K562 (cell line): ENCODE results near the gene ZNF629. TPM values are rescaled to one million over a fixed set of nuclear protein-coding genes. Genes with fewer than 3 reads are reported as not detected.

Experiments used
- ATAC-seq: fragments of 200-7000 bp; cut with Tn5 transposase; 3 replicates; pipeline ENCODE4 v1.9.1; 2020; ENCODE audit warnings: moderate library complexity
- BruUV-seq: library from RNA; stranded (reverse); fragments of 400-500 nt; replicated peaks from 2 replicates; lab custom pipeline; 2021; lab: Mats Ljungman, UMichigan
- CTCF ChIA-PET: fragments of 300-600 bp; formaldehyde crosslinking; extraction: SDS; loops from one replicate; lab custom pipeline; 2021; ENCODE audit warnings: low intra/inter-chr PET ratio; lab: Yijun Ruan, JAX
- POLR2A ChIA-PET: fragments of 300-600, 350-650 bp; sonication (Branson Sonifier 250); formaldehyde crosslinking; extraction: SDS; loops from one replicate; lab custom pipeline; 2021; ENCODE audit warnings: antibody characterized with exemption, inconsistent platforms; lab: Yijun Ruan, JAX
- DNase-seq, 4 experiments: peaks; one replicate each; pipeline versions ENCODE4 v3.0.0 to v3.0.0-alpha.2; 2011 to 2018; ENCODE audit warnings: low spot score in 3 of 4, mixed read lengths in 3 of 4; ENCODE audit errors: extremely low read depth in 1 of 4
- FAIRE-seq: peaks from 2 replicates; lab custom pipeline; 2011; peaks lifted over from hg19 to GRCh38; lab: Jason Lieb, UNC
- H2AFZ ChIP-seq: 2 replicates; pipeline ENCODE4 v1.6.0; 2011; ENCODE audit warnings: low read depth, low read length, control low read depth, inconsistent platforms
- H3K27ac ChIP-seq: fragments of 200-600 bp; 3 replicates; pipeline ENCODE4 v1.8.0; 2011; ENCODE audit warnings: low read depth, mild to moderate bottlenecking, control low read depth, inconsistent platforms, low read length, moderate library complexity, mixed read lengths; ENCODE audit errors: extremely low read depth
- H3K27me3 ChIP-seq, 2 experiments: fragments of 300-600 bp in 1 of 2; 2 replicates in 1 of 2; 3 replicates in 1 of 2; pipeline versions ENCODE4 v1.6.0 to v1.8.0; 2011; ENCODE audit warnings: inconsistent platforms in 2 of 2, low read length in 2 of 2, mild to moderate bottlenecking in 1 of 2, mixed read lengths in 1 of 2, moderate library complexity in 1 of 2; ENCODE audit not compliant: control insufficient read depth in 2 of 2, insufficient read depth in 2 of 2
- H3K36me3 ChIP-seq: fragments of 300-600 bp; 3 replicates; pipeline ENCODE4 v1.8.0; 2011; ENCODE audit warnings: mild to moderate bottlenecking, low read length, inconsistent platforms; ENCODE audit not compliant: control insufficient read depth, insufficient read depth
- H3K4me1 ChIP-seq, 2 experiments: fragments of 200-600 bp in 1 of 2; replicated peaks in 1 of 2; 2 replicates in 1 of 2; 3 replicates in 1 of 2; pipeline versions ENCODE4 v1.5.1 to v1.8.0; 2011; ENCODE audit warnings: inconsistent platforms in 2 of 2, low read length in 2 of 2, mild to moderate bottlenecking in 1 of 2, mixed read lengths in 1 of 2, moderate library complexity in 1 of 2; ENCODE audit not compliant: control insufficient read depth in 2 of 2, insufficient read depth in 2 of 2
- H3K4me2 ChIP-seq: 2 replicates; pipeline ENCODE4 v1.6.1; 2011; ENCODE audit warnings: low read length, control low read depth, inconsistent platforms, mixed read lengths; ENCODE audit not compliant: insufficient read depth
- H3K4me3 ChIP-seq: fragments of 200-600 bp; sonication (generic), shearing (Covaris generic); 2 replicates; pipeline ENCODE4 v1.5.1; 2016; ENCODE audit warnings: control low read depth, inconsistent platforms
- H3K79me2 ChIP-seq: fragments of 200-600 bp; 3 replicates; pipeline ENCODE4 v1.8.0; 2011; ENCODE audit warnings: low read length, inconsistent platforms; ENCODE audit not compliant: control insufficient read depth, insufficient read depth
- H3K9ac ChIP-seq, 2 experiments: 2 replicates each; pipeline versions ENCODE4 v1.6.0 to v1.6.1; 2011; ENCODE audit warnings: low read depth in 2 of 2, low read length in 2 of 2, control low read depth in 1 of 2, inconsistent platforms in 1 of 2, mild to moderate bottlenecking in 1 of 2, mixed read lengths in 1 of 2; ENCODE audit not compliant: insufficient read depth in 1 of 2
- H3K9me1 ChIP-seq: one replicate; pipeline ENCODE4 v1.6.0; 2011; ENCODE audit warnings: inconsistent platforms, mild to moderate bottlenecking, low read length, moderate library complexity; ENCODE audit not compliant: control insufficient read depth, insufficient read depth
- H3K9me3 ChIP-seq: replicated peaks from 2 replicates; pipeline ENCODE4 v1.5.1; 2011; ENCODE audit warnings: low read depth, low read length, inconsistent platforms; ENCODE audit not compliant: control insufficient read depth, insufficient read depth
- H4K20me1 ChIP-seq: replicated peaks from 2 replicates; pipeline ENCODE4 v1.6.1; 2011; ENCODE audit warnings: low read length, inconsistent platforms, mixed read lengths; ENCODE audit not compliant: control insufficient read depth, insufficient read depth
- BCOR ChIP-seq: fragments of 450-650 bp; IDR thresholded peaks from 2 replicates; pipeline ENCODE4 v1.6.1; 2016
- ELF4 ChIP-seq: fragments of 450-650 bp; formaldehyde crosslinking; IDR thresholded peaks from 2 replicates; pipeline ENCODE4 v1.4.0; 2022; ENCODE audit warnings: missing genetic modification characterization
- HCFC1 ChIP-seq: IDR thresholded peaks from 2 replicates; pipeline ENCODE4 v1.6.1; 2012; ENCODE audit warnings: low read depth, low read length, improper control_type of control experiment
- NFE2 ChIP-seq: IDR thresholded peaks from 2 replicates; pipeline ENCODE4 v1.6.1; 2014; ENCODE audit warnings: antibody characterized with exemption, low read depth
- RBFOX2 ChIP-seq: fragments of 200-400 bp; formaldehyde crosslinking; IDR thresholded peaks from 2 replicates; pipeline ENCODE4 v1.6.1; 2017; ENCODE audit warnings: low read depth, mild to moderate bottlenecking, low read length, moderate library complexity
- XRCC3 ChIP-seq: fragments of 450-650 bp; IDR thresholded peaks from 2 replicates; pipeline ENCODE4 v1.6.1; 2017; ENCODE audit warnings: mild to moderate bottlenecking, moderate library complexity
- ZNF121 ChIP-seq: sonication (generic); formaldehyde crosslinking; conservative IDR thresholded peaks from 2 replicates; pipeline ENCODE4 v1.8.0; 2022; ENCODE audit warnings: missing genetic modification reagents
- WGBS: fragments of 100-300 bp; shearing (Covaris generic); methylation state at CpG from one replicate; pipeline ENCODE4 v1.1.6; 2016; ENCODE audit warnings: low coverage, mixed read lengths; ENCODE audit not compliant: insufficient coverage; ENCODE audit errors: missing lambda C conversion rate; 5-methylcytosine and 5-hydroxymethylcytosine counted together
- in situ Hi-C: fragments of 300-500 bp; cut with MboI; formaldehyde crosslinking; loops from 4 replicates; pipeline ENCODE4 v1.15.0; 2018; ENCODE audit warnings: inconsistent platforms, mixed read lengths
- intact Hi-C: fragments of 100-400 bp; cut with micrococcal nuclease; formaldehyde crosslinking; loops from 2 replicates; pipeline ENCODE4 v1.14.2; 2022
- polyA plus RNA-seq, 8 experiments: library from polyadenylated mRNA; depleted of rRNA in 4 of 8; stranded (reverse) in 5 of 8; unstranded in 3 of 8; fragments of >200 nt; fragmentation: Nextera tagmentation in 2 of 8; fragmentation: Illumina TruSeq in 1 of 8; extraction: Ambion mirVana in 2 of 8; extraction: Trizol in 1 of 8; gene quantifications; 2 replicates each; pipeline versions ENCODE4 v1.2.1 to v1.2.3, GENCODE V29; 2011 to 2014; ENCODE audit warnings: inconsistent platforms in 1 of 8, missing spikeins in 1 of 8
- total RNA-seq, 7 experiments: library from RNA; depleted of rRNA in 6 of 7; stranded (reverse); fragments of >200 nt in 6 of 7; fragmentation: Illumina TruSeq in 2 of 7; extraction: Trizol in 2 of 7; gene quantifications; 2 replicates each; pipeline versions ENCODE4 v1.2.1 to v1.2.3, GENCODE V29; 2011 to 2021; ENCODE audit warnings: low replicate concordance in 1 of 7
- TF ChIP-seq, protein P1 (sequence below): sonication (generic); formaldehyde crosslinking; IDR thresholded peaks from 2 replicates; pipeline ENCODE4 v1.8.1; 2023; ENCODE audit warnings: mild to moderate bottlenecking, missing genetic modification reagents

Gene ZNF629
- total and polyA plus RNA-seq, 9 of the 15 experiments (the other 6 are each of a cell fraction or from before 2014, with no cell fraction given) = 0.44 to 18.8 (median 7.4) TPM

DNA sequence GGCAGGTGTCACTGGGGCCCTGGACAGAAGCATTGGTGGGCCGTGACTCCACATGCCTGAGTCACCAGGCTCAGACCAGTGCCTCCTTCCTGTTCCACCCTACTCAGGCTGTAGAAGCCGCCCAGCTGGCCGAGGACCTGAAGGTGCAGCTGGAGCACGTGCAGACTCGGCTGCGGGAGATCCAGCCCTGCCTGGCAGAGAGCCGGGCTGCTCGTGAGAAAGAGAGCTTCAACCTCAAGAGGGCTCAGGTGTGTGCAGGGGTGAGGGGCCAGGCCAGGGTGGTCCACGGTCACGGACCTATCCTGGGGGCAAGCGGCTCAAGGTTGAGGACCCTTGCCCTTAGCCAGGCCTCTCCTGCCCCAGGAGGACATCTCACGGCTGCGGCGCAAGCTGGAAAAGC is 15.3 kb downstream of the ZNF629 start (continued):
- TF ChIP-seq, protein P1, sequence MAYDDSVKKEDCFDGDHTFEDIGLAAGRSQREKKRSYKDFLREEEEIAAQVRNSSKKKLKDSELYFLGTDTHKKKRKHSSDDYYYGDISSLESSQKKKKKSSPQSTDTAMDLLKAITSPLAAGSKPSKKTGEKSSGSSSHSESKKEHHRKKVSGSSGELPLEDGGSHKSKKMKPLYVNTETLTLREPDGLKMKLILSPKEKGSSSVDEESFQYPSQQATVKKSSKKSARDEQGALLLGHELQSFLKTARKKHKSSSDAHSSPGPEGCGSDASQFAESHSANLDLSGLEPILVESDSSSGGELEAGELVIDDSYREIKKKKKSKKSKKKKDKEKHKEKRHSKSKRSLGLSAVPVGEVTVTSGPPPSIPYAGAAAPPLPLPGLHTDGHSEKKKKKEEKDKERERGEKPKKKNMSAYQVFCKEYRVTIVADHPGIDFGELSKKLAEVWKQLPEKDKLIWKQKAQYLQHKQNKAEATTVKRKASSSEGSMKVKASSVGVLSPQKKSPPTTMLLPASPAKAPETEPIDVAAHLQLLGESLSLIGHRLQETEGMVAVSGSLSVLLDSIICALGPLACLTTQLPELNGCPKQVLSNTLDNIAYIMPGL = no peak
- TF ChIP-seq BCOR (no peak), RBFOX2 (peak; percentile 58; the same call in 1 of the 2 replicates), ELF4 (CRISPR knock-in tag) (no peak), HCFC1 (no peak), NFE2 (no peak)
- TF ChIP-seq, all 486 proteins: peak for 4

GRCh38 chr16:30769379-30770089 is 17.5 kb downstream of the ZNF629 start:
- WGBS = 94% methylated on average over 14 of the region's 17 CpGs
- H3K4me2 ChIP-seq = no peak overlapping the region
- H3K4me3 ChIP-seq = no peak overlapping the region
- TF ChIP-seq XRCC3 (no peak), ZNF121 (CRISPR knock-in tag) (peak; percentile 71)
- FAIRE-seq = no peak
- H3K27me3 ChIP-seq = no peaks in the 10 kb centered on the region
- intact Hi-C loops = loop anchor here (10.0 kb wide), 1 partner anchor 55 kb away; no protein-coding TSS in a partner anchor
- H3K4me1 ChIP-seq = peaks cover 0 to 19% of the 10 kb centered on the region in 2 experiments; a peak in 2 of 5 replicates
- H3K36me3 ChIP-seq = peaks cover 98% of the 10 kb centered on the region
- in situ Hi-C loops = no loop called here
- BruUV-seq = no TSS peak
- no peak for DNase-seq
- ChIA-PET POLR2A (interaction anchor here (0.6 to 2.9 kb wide), 4 partner anchors 9 to 132 kb away, joined by 3 to 14 read pairs (median 4); partner anchors contain the start of gene PHKG2), CTCF (no interaction called here)
- no peak overlapping the region for H2AFZ ChIP-seq
- H3K9me3 ChIP-seq = no peaks in the 10 kb centered on the region
- 0 out of 2 replicates have a peak, but pooled peaks cover 5% of the 10 kb centered on the region for H4K20me1 ChIP-seq
- no peak for ATAC-seq
- no peak overlapping the region; a peak in 1 of 4 replicates for H3K9ac ChIP-seq
- H3K27ac ChIP-seq = no peak overlapping the region
- 0 out of 3 replicates have a peak, but pooled peaks cover under 1% of the 10 kb centered on the region for H3K79me2 ChIP-seq
- H3K9me1 ChIP-seq = no peaks in the 10 kb centered on the region
